GM20000 (cell line): ENCODE data around the gene PUDP.

ENCODE experiments used
- DNase-seq: peaks from one replicate; pipeline ENCODE4 v3.0.0; 2012; ENCODE audit warnings: low spot score
- TF ChIP-seq, protein P1 (sequence below): IDR thresholded peaks from 2 replicates; pipeline ENCODE4 v1.5.1; 2012; ENCODE audit warnings: mild to moderate bottlenecking, control low read depth; ENCODE audit errors: extremely low read depth, missing control alignments

The PUDP gene

DNA sequence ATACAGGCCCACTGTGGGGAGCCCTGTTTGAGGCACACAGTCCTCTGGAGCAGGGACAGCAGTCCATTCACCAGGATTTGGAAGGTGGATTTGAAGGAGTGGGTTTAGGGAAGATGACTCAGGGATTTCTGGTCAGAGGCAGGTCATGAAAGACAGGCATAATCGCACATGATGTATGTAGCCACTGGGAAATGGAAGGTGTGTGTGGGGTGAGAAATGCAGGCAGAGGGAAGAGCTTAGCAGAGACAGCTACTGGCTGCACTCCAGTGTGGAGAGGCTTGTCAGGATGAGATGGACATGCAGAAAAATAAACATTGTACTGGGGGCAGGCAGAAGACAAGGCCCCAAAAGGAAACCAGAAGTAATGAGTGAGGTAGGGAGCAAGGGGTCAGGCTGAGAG lies 85.7 kb downstream of the PUDP start:
- TF ChIP-seq, protein P1, sequence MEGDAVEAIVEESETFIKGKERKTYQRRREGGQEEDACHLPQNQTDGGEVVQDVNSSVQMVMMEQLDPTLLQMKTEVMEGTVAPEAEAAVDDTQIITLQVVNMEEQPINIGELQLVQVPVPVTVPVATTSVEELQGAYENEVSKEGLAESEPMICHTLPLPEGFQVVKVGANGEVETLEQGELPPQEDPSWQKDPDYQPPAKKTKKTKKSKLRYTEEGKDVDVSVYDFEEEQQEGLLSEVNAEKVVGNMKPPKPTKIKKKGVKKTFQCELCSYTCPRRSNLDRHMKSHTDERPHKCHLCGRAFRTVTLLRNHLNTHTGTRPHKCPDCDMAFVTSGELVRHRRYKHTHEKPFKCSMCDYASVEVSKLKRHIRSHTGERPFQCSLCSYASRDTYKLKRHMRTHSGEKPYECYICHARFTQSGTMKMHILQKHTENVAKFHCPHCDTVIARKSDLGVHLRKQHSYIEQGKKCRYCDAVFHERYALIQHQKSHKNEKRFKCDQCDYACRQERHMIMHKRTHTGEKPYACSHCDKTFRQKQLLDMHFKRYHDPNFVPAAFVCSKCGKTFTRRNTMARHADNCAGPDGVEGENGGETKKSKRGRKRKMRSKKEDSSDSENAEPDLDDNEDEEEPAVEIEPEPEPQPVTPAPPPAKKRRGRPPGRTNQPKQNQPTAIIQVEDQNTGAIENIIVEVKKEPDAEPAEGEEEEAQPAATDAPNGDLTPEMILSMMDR = no peak
- no peak for DNase-seq

GRCh38 chrX:7061429-7061828 lies 86.5 kb downstream of the PUDP start:
- TF ChIP-seq, protein P1 = no peak
- no peak for DNase-seq

GRCh38 chrX:7060444-7060843 lies 87.5 kb downstream of the PUDP start:
- DNase-seq = no peak
- TF ChIP-seq, protein P1 = no peak

DNA sequence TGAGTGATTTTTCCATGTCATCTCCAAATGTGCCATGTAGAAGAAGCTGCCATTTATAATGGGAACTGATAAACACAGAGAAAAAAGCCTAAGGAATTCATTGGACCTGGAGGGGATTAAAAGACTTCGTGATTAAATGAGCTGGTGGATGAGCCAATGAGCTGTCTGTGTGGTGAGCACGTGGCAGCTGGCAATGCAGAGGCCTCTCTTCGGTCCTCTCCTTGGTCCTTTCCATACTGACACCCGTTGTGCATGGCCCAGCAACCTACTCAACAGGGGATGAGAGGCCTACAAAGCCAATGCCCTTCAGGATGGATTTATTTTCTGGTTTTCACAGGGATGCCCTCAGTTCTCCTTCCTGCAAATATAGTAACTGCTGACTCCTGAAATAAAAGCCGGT lies 88.1 kb downstream of the PUDP start:
- TF ChIP-seq, protein P1 = no peak
- no peak for DNase-seq

DNA sequence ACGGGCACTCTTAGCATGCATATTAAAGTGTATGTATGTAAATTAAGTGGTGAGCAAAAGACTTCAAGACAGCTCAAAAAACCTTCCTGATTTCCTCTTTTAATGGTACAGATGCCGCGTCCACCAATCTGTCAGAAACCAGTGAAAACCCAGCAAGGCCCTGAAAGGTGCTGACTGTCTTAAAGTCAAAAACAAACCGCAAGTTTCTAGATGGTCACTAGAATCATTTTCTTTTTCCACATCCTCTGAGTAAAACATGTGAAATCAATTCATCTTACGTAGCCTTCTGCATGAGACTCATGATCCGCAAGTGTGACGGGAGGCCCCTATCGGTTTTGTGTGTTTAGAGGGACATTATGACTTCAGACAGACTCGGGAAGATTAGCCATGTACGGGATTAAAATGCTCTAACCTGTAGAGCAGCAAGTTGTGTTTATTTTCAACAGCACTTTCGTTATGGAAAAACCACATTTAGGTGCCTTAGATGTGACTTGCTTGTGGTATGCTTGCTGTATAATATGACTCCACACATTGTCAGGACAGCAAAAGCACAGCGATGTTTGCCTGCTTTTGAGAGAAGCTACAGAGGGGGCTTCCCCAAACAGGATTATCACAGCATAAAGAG lies 88.6 kb downstream of the PUDP start:
- TF ChIP-seq, protein P1 = no peak
- DNase-seq = peak; percentile 41

DNA sequence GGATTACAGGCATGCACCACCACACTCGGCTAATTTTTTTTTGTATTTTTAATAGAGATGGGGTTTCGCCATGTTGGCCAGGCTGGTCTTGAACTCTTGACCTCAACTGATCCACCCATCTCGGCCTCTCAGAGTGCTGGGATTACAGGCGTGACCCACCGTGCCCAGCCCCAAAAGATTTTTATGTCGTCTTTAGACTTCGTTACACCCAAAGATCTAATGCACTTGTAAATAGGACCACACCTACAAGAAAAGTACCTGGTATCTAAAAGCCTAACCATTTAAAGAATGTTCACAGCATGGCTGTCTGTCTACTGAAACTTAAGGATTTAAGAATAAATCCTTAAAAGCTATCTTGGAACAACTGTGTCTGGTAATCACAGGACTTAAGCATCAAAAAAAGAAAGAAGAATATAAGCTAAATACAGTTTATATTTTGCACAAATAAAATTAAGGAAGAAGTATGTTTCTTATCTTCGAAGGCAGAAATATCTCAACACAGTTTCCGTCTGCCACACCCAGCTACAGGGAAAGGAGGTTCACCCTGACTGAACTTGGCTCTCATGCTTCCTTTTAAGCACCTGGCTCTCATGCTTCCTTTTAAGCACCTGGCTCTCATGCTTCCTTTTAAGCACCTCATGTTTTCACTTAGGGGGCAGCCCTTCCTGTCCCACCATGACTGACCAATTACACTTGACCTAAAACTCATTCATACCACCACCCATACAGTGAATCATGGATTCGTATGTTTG lies 92.4 kb downstream of the PUDP start:
- DNase-seq = no peak
- TF ChIP-seq, protein P1 = no peak

DNA sequence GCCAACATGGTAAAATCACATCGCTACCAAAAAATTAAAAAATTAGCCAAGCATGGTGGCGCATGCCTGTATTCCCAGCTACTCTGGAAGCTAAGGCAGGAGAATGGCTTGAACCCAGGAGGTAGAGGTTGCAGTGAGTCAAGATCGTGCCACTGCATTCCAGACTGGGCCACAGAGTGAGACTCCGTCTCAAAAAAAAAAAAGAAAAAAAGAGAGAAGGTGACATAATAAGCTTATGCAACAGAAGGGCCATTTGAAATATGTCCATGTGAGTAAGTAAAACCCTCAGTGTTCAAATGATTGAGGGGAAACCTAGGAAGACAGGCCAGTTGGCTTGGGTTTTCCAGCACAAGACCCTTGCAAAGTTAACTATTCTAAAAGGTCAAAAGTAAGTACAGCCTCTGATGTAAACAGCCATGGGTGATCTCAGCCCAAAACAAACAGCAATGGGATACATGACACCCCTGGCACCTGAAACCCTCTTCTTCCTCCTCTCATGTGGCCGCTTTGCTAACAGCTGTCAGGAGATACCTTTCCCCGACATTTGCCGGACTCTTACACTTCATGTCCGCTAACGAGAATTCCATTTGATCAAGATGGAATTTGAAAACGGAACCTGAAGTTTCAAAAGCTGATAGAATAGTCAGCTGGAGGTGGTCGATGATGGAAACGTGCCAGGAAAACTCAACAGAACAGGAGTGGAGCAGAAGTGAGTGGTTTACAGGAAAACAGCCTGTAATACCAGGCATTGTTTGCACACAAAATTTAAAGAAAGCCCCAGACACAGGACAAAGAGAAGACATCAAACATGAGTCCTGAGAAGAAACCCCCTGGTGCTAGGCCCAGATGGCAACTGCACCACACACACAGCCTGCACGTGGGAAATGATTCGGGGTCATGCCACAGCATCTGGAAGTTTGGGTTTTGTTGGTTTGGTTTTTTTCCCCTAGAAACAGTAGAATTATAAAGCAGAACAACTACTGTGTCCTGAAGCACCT lies 93.4 kb downstream of the PUDP start:
- no peak for DNase-seq
- TF ChIP-seq, protein P1 = no peak
